Karpas-422 (cell line): ENCODE data around the gene PTPRD. TPM values are rescaled to one million over a fixed set of nuclear protein-coding genes. Genes with fewer than 3 reads are reported as not detected.

Experiments used
- DNase-seq: peaks from one replicate; pipeline ENCODE4 v3.0.0-alpha.2; 2015
- H2AFZ ChIP-seq: fragments of 200-600 bp; sonication (generic); 2 replicates; pipeline ENCODE4 v1.6.1; 2014; ENCODE audit warnings: antibody characterized with exemption, low read length, mixed read lengths
- H3K27ac ChIP-seq: fragments of 200-600 bp; sonication (generic); 2 replicates; pipeline ENCODE4 v1.5.1; 2014; ENCODE audit warnings: mild to moderate bottlenecking, low read length, moderate library complexity
- H3K27me3 ChIP-seq: fragments of 200-600 bp; sonication (generic); 2 replicates; pipeline ENCODE4 v1.6.1; 2014; ENCODE audit warnings: low read length, mixed read lengths
- H3K36me3 ChIP-seq: fragments of 200-600 bp; sonication (generic); 2 replicates; pipeline ENCODE4 v1.6.1; 2014; ENCODE audit warnings: low read length, mixed read lengths; ENCODE audit not compliant: insufficient read depth
- H3K4me1 ChIP-seq: fragments of 200-600 bp; sonication (generic); 2 replicates; pipeline ENCODE4 v1.6.1; 2014; ENCODE audit warnings: mild to moderate bottlenecking, low read length, mixed read lengths
- H3K4me2 ChIP-seq: fragments of 200-600 bp; sonication (generic); 2 replicates; pipeline ENCODE4 v1.6.1; 2014; ENCODE audit warnings: low read length, low read depth, mild to moderate bottlenecking; ENCODE audit not compliant: poor library complexity, severe bottlenecking
- H3K4me3 ChIP-seq: fragments of 200-600 bp; sonication (generic); 2 replicates; pipeline ENCODE4 v1.5.1; 2014; ENCODE audit warnings: mild to moderate bottlenecking, antibody characterized with exemption, low read length, mixed read lengths
- H3K79me2 ChIP-seq: fragments of 200-600 bp; sonication (generic); 2 replicates; pipeline ENCODE4 v1.6.1; 2014; ENCODE audit warnings: mild to moderate bottlenecking, low read length, mixed read lengths
- H3K9ac ChIP-seq: fragments of 200-600 bp; sonication (generic); 2 replicates; pipeline ENCODE4 v1.6.0; 2014; ENCODE audit warnings: low read length
- H3K9me2 ChIP-seq: fragments of 200-600 bp; sonication (generic), shearing (Covaris generic); replicated peaks from 2 replicates; pipeline ENCODE4 v1.6.0; 2014; ENCODE audit warnings: mild to moderate bottlenecking, low read length, moderate library complexity; ENCODE audit not compliant: insufficient read depth
- H3K9me3 ChIP-seq: fragments of 300-700, 200-600 bp; sonication (generic); 2 replicates; pipeline ENCODE4 v1.6.1; 2014; ENCODE audit warnings: low read length, mixed read lengths
- H4K20me1 ChIP-seq: fragments of 200-600 bp; sonication (generic); 2 replicates; pipeline ENCODE4 v1.6.1; 2014; ENCODE audit warnings: mild to moderate bottlenecking, antibody characterized with exemption, low read length, low read depth; ENCODE audit not compliant: insufficient read depth
- total RNA-seq: library from RNA; depleted of rRNA; stranded (reverse); fragments of >200 nt; shearing (Covaris generic); gene quantifications from 2 replicates; pipeline ENCODE4 v1.2.3, GENCODE V29; 2014; ENCODE audit warnings: low replicate concordance

PTPRD gene
- total RNA-seq, 1 experiment from 2014 or later: 0.63 TPM

- H3K36me3 ChIP-seq: no peaks in the 10 kb centered on the region
- H3K9ac ChIP-seq: no peak overlapping the region
- no peaks in the 10 kb centered on the region for H4K20me1 ChIP-seq
- no peak overlapping the region for H3K27ac ChIP-seq
- no peak for DNase-seq
- H3K9me3 ChIP-seq: peaks cover 14% of the 10 kb centered on the region
- no peak overlapping the region for H3K4me2 ChIP-seq
- H3K79me2 ChIP-seq: no peaks in the 10 kb centered on the region
- no peak overlapping the region for H2AFZ ChIP-seq
- no peaks in the 10 kb centered on the region for H3K4me1 ChIP-seq
- no peaks in the 10 kb centered on the region for H3K27me3 ChIP-seq
- no peaks in the 10 kb centered on the region for H3K9me2 ChIP-seq
- H3K4me3 ChIP-seq: no peak overlapping the region
Measured at GRCh38 chr9:8543219-8543618, 2069.6 kb downstream of the PTPRD start.

- no peaks in the 10 kb centered on the region for H3K79me2 ChIP-seq
- no peaks in the 10 kb centered on the region for H3K27me3 ChIP-seq
- no peak overlapping the region for H3K4me3 ChIP-seq
- H3K4me1 ChIP-seq: no peaks in the 10 kb centered on the region
- peaks cover 8% of the 10 kb centered on the region for H3K9me3 ChIP-seq
- no peaks in the 10 kb centered on the region for H4K20me1 ChIP-seq
- H3K9me2 ChIP-seq: no peaks in the 10 kb centered on the region
- H3K27ac ChIP-seq: no peak overlapping the region
- no peak for DNase-seq
- H3K9ac ChIP-seq: no peak overlapping the region
- no peak overlapping the region for H2AFZ ChIP-seq
- no peak overlapping the region for H3K4me2 ChIP-seq
- no peaks in the 10 kb centered on the region for H3K36me3 ChIP-seq
Measured at GRCh38 chr9:8542537-8542936, 2070.3 kb downstream of the PTPRD start.

GRCh38 chr9:8539681-8540197 is 2073.1 kb downstream of the PTPRD start:
- H3K9me2 ChIP-seq: no peaks in the 10 kb centered on the region

GRCh38 chr9:8536845-8537244 is 2076.0 kb downstream of the PTPRD start:
- no peaks in the 10 kb centered on the region for H3K4me1 ChIP-seq
- H3K9me3 ChIP-seq: peaks cover 19% of the 10 kb centered on the region
- H3K27ac ChIP-seq: no peak overlapping the region
- H3K4me2 ChIP-seq: no peak overlapping the region
- H3K79me2 ChIP-seq: no peaks in the 10 kb centered on the region
- H4K20me1 ChIP-seq: no peaks in the 10 kb centered on the region
- no peak for DNase-seq
- H3K27me3 ChIP-seq: no peaks in the 10 kb centered on the region
- no peak overlapping the region for H3K4me3 ChIP-seq
- H3K36me3 ChIP-seq: no peaks in the 10 kb centered on the region
- no peak overlapping the region for H2AFZ ChIP-seq
- H3K9ac ChIP-seq: no peak overlapping the region
- no peaks in the 10 kb centered on the region for H3K9me2 ChIP-seq

More at GRCh38 chr9:8539681-8540197, 2073.1 kb downstream of the PTPRD start:
- no peak for DNase-seq
- Histone ChIP-seq H3K36me3 (no peaks in the 10 kb centered on the region), H3K9ac (no peak overlapping the region), H3K9me3 (peaks cover 11% of the 10 kb centered on the region), H3K4me2 (no peak overlapping the region), H3K27ac (no peak overlapping the region), H3K4me1 (no peaks in the 10 kb centered on the region), H2AFZ (no peak overlapping the region), H3K79me2 (no peaks in the 10 kb centered on the region), H4K20me1 (no peaks in the 10 kb centered on the region), H3K27me3 (no peaks in the 10 kb centered on the region), H3K4me3 (no peak overlapping the region)

- H3K9me2 ChIP-seq: no peaks in the 10 kb centered on the region
- H3K4me3 ChIP-seq: no peak overlapping the region
- DNase-seq: no peak
- H3K27ac ChIP-seq: no peak overlapping the region
- no peak overlapping the region for H3K4me2 ChIP-seq
- no peaks in the 10 kb centered on the region for H3K79me2 ChIP-seq
- H3K4me1 ChIP-seq: no peaks in the 10 kb centered on the region
- H3K27me3 ChIP-seq: no peaks in the 10 kb centered on the region
- H3K36me3 ChIP-seq: no peaks in the 10 kb centered on the region
- H3K9ac ChIP-seq: no peak overlapping the region
- H2AFZ ChIP-seq: no peak overlapping the region
- H4K20me1 ChIP-seq: no peaks in the 10 kb centered on the region
- peaks cover 19% of the 10 kb centered on the region for H3K9me3 ChIP-seq
Measured at GRCh38 chr9:8534828-8535227, 2078.0 kb downstream of the PTPRD start.

- Histone ChIP-seq H3K27ac (no peak overlapping the region), H3K9ac (no peak overlapping the region), H2AFZ (no peak overlapping the region), H3K4me1 (no peaks in the 10 kb centered on the region), H3K4me2 (no peak overlapping the region), H3K4me3 (no peak overlapping the region), H3K27me3 (no peaks in the 10 kb centered on the region), H3K36me3 (no peaks in the 10 kb centered on the region), H4K20me1 (no peaks in the 10 kb centered on the region), H3K79me2 (no peaks in the 10 kb centered on the region), H3K9me3 (peaks cover 19% of the 10 kb centered on the region), H3K9me2 (no peaks in the 10 kb centered on the region)
- DNase-seq: no peak
Measured at GRCh38 chr9:8533681-8534080, 2079.1 kb downstream of the PTPRD start.

- no peak overlapping the region for H3K4me3 ChIP-seq
- no peaks in the 10 kb centered on the region for H3K4me1 ChIP-seq
- DNase-seq: no peak
- no peaks in the 10 kb centered on the region for H4K20me1 ChIP-seq
- no peak overlapping the region for H3K9ac ChIP-seq
- no peak overlapping the region for H3K27ac ChIP-seq
- H3K4me2 ChIP-seq: no peak overlapping the region
- peaks cover 19% of the 10 kb centered on the region for H3K9me3 ChIP-seq
- H3K27me3 ChIP-seq: no peaks in the 10 kb centered on the region
- no peaks in the 10 kb centered on the region for H3K36me3 ChIP-seq
- no peak overlapping the region for H2AFZ ChIP-seq
- H3K9me2 ChIP-seq: no peaks in the 10 kb centered on the region
- no peaks in the 10 kb centered on the region for H3K79me2 ChIP-seq
Measured at GRCh38 chr9:8531826-8532415, 2080.9 kb downstream of the PTPRD start.

GRCh38 chr9:8521112-8521511 is 2091.7 kb downstream of the PTPRD start:
- no peak overlapping the region for H3K4me2 ChIP-seq
- no peak overlapping the region for H2AFZ ChIP-seq
- H3K9me2 ChIP-seq: no peaks in the 10 kb centered on the region
- no peaks in the 10 kb centered on the region for H3K79me2 ChIP-seq
- H3K9me3 ChIP-seq: peaks cover 24% of the 10 kb centered on the region
- H3K4me3 ChIP-seq: no peak overlapping the region
- H3K27ac ChIP-seq: no peak overlapping the region
- no peaks in the 10 kb centered on the region for H3K27me3 ChIP-seq
- no peak overlapping the region for H3K9ac ChIP-seq
- no peaks in the 10 kb centered on the region for H3K4me1 ChIP-seq
- DNase-seq: no peak
- H3K36me3 ChIP-seq: no peaks in the 10 kb centered on the region
- H4K20me1 ChIP-seq: no peaks in the 10 kb centered on the region
